AG04450 (cell line): ENCODE measurements around the gene PER3. TPM values are rescaled to one million over a fixed set of nuclear protein-coding genes. Genes with fewer than 3 reads are reported as not detected.

Experiments
- CTCF ChIA-PET: fragments of 300-600, 350-600 bp; formaldehyde crosslinking; extraction: SDS; loops from one replicate; lab custom pipeline; 2022; ENCODE audit warnings: antibody characterized with exemption, inconsistent platforms; lab: Charles Lee
- POLR2A ChIA-PET: fragments of 350-600 bp; formaldehyde crosslinking; extraction: SDS; loops from one replicate; lab custom pipeline; 2021; ENCODE audit warnings: antibody characterized with exemption, inconsistent platforms; lab: Yijun Ruan, JAX
- DNase-seq: peaks from one replicate; pipeline ENCODE4 v3.0.0-alpha.2; 2011; ENCODE audit warnings: low read depth, low spot score
- H3K27ac ChIP-seq: one replicate; pipeline ENCODE4 v1.5.1; 2012; ENCODE audit warnings: low read depth, low read length, control low read depth
- H3K27me3 ChIP-seq: one replicate; pipeline ENCODE4 v1.6.0; 2012; ENCODE audit warnings: low read length; ENCODE audit not compliant: control insufficient read depth, insufficient read depth
- H3K4me3 ChIP-seq: 2 replicates; pipeline ENCODE4 v1.5.1; 2011; ENCODE audit warnings: mild to moderate bottlenecking, low read depth, low read length, control low read depth
- H3K9me3 ChIP-seq: 2 replicates; pipeline ENCODE4 v1.5.1; 2012; ENCODE audit warnings: low read length; ENCODE audit not compliant: control insufficient read depth, insufficient read depth
- polyA plus RNA-seq: library from polyadenylated mRNA; depleted of rRNA; stranded (reverse); fragments of >200 nt; gene quantifications from 2 replicates; pipeline ENCODE4 v1.2.3, GENCODE V29; 2011
- TF ChIP-seq, protein P1 (sequence below): IDR thresholded peaks from 2 replicates; pipeline ENCODE4 v1.5.1; 2011; ENCODE audit warnings: low read depth, low read length, control low read depth, inconsistent platforms

The PER3 gene
- polyA plus RNA-seq, 1 experiment: 9.1 TPM

DNA sequence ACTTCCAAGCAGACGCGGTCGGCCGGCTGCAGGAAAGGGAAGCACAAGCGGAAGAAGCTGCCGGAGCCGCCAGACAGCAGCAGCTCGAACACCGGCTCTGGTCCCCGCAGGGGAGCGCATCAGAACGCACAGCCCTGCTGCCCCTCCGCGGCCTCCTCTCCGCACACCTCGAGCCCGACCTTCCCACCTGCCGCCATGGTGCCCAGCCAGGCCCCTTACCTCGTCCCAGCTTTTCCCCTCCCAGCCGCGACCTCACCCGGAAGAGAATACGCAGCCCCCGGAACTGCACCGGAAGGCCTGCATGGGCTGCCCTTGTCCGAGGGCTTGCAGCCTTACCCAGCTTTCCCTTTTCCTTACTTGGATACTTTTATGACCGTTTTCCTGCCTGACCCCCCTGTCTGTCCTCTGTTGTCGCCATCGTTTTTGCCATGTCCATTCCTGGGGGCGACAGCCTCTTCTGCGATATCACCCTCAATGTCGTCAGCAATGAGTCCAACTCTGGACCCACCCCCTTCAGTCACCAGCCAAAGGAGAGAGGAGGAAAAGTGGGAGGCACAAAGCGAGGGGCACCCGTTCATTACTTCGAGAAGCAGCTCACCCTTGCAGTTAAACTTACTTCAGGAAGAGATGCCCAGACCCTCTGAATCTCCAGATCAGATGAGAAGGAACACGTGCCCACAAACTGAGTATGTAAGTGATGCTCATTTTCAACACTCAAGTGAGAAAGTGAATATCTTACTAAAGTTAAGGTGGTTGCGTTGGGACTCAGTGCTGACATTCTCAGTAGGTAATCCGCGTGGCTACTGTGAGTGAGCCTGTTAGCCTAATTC, 43.2 kb downstream of the PER3 start:
- ChIA-PET POLR2A (interaction anchor here (0.6 kb wide), 1 partner anchor 18 kb away, joined by 7 read pairs; no protein-coding TSS in a partner anchor), CTCF (interaction anchor here (1.0 kb wide), 1 partner anchor 19 kb away, joined by 3 read pairs; no protein-coding TSS in a partner anchor)
- TF ChIP-seq, protein P1, sequence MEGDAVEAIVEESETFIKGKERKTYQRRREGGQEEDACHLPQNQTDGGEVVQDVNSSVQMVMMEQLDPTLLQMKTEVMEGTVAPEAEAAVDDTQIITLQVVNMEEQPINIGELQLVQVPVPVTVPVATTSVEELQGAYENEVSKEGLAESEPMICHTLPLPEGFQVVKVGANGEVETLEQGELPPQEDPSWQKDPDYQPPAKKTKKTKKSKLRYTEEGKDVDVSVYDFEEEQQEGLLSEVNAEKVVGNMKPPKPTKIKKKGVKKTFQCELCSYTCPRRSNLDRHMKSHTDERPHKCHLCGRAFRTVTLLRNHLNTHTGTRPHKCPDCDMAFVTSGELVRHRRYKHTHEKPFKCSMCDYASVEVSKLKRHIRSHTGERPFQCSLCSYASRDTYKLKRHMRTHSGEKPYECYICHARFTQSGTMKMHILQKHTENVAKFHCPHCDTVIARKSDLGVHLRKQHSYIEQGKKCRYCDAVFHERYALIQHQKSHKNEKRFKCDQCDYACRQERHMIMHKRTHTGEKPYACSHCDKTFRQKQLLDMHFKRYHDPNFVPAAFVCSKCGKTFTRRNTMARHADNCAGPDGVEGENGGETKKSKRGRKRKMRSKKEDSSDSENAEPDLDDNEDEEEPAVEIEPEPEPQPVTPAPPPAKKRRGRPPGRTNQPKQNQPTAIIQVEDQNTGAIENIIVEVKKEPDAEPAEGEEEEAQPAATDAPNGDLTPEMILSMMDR: no peak
- no peak for DNase-seq
- no peaks in the 10 kb centered on the region; the same call in 1 of the 2 replicates for H3K9me3 ChIP-seq
- no peaks in the 10 kb centered on the region for H3K27me3 ChIP-seq
- H3K27ac ChIP-seq: no peak overlapping the region
- peak overlapping the region; percentile 47 for H3K4me3 ChIP-seq

DNA sequence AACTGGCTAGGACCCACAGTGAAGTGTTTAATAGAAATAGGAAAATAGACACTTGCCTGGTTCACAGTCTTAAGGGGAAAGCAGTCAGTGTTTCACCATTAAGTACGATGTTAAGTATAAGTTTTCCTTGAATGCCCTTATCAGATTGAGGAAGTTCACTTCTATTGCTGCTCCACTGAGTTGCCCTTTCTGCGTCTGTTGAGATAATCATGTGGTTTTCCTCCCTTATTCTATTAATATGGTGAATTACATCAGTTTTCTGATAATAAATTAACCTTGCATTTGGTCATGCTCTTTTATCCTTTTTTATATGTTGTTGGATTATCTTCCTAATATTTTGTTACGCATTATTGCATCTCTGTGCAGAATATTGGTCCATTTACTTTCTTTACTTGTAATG, 47.4 kb downstream of the PER3 start:
- ChIA-PET CTCF (no interaction called here), POLR2A (no interaction called here)

DNA sequence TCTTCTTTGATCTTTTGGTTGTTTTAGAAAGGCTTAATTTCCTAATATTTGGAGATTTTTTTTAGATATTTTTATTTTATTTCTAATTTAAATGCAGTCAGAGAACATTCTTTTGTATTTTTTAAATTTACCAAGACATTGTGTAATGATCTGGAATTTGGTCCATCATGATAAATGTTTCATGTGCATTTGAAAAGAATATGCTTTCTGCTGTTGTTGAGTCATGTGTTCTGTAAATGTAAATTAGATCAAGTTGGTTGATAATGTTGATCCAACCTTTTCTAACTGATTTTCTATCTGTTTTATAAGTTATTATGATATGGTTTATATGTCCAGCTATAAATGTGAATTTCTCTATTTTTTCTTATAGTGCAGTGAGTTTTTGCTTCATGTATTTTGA, 48.9 kb downstream of the PER3 start:
- CTCF ChIA-PET: interaction anchor here (1.3 kb wide), 1 partner anchor 80 kb away, joined by 3 read pairs; no protein-coding TSS in a partner anchor

More for the DNA sequence above, 47.4 kb downstream of the PER3 start:
- no peak overlapping the region for H3K4me3 ChIP-seq
- TF ChIP-seq, protein P1: no peak
- no peaks in the 10 kb centered on the region; the same call in 1 of the 2 replicates for H3K9me3 ChIP-seq
- DNase-seq: no peak
- H3K27ac ChIP-seq: no peak overlapping the region
- H3K27me3 ChIP-seq: no peaks in the 10 kb centered on the region

DNA sequence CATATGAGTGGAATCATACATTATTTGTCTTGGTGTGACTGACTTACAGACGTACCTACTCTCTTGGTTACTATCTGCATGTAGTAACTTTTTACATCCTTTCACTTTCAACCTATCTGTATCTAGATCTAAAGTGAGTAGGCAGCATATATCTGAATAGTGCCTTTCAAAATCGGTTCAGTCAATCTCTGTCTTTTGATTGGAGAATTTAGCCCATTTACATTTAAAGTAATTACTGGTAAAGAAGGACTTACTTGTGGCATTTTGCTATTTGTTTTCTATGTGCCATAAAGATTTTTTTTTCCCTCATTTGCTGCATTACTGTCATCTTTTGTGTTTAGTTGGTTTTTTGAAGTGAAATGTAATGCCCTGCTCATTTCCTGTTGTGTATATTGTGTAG, 54.6 kb downstream of the PER3 start:
- POLR2A ChIA-PET: no interaction called here

More for the DNA sequence above, 48.9 kb downstream of the PER3 start:
- no peaks in the 10 kb centered on the region for H3K27me3 ChIP-seq
- TF ChIP-seq, protein P1: no peak
- H3K27ac ChIP-seq: no peak overlapping the region
- no peak for DNase-seq
- no peak overlapping the region for H3K4me3 ChIP-seq
- POLR2A ChIA-PET: no interaction called here
- peaks cover 3% of the 10 kb centered on the region; the same call in 1 of the 2 replicates for H3K9me3 ChIP-seq

More for the DNA sequence above, 54.6 kb downstream of the PER3 start:
- Histone ChIP-seq H3K27ac (no peak overlapping the region), H3K27me3 (no peaks in the 10 kb centered on the region), H3K9me3 (peaks cover 7% of the 10 kb centered on the region; the same call in 1 of the 2 replicates), H3K4me3 (no peak overlapping the region)
- DNase-seq: no peak
- CTCF ChIA-PET: no interaction called here
- TF ChIP-seq, protein P1: no peak
